DOHH2 (cell line): ENCODE measurements around the gene RINT1.

Experiments
- H3F3A ChIP-seq: fragments of 200-600 bp; sonication (generic), shearing (Covaris generic); 2 replicates; pipeline ENCODE4 v1.6.0; 2016; ENCODE audit warnings: antibody characterized with exemption, mild to moderate bottlenecking; ENCODE audit not compliant: control insufficient read depth, insufficient read depth
- H3K27ac ChIP-seq: fragments of 200-600 bp; sonication (generic); 2 replicates; pipeline ENCODE4 v1.5.1; 2014; ENCODE audit warnings: low read depth, mild to moderate bottlenecking, low read length, moderate library complexity
- H3K27me3 ChIP-seq: fragments of 200-600 bp; sonication (generic); 2 replicates; pipeline ENCODE4 v1.6.1; 2014; ENCODE audit warnings: mild to moderate bottlenecking, low read length, mixed read lengths; ENCODE audit not compliant: control insufficient read depth
- H3K36me3 ChIP-seq: fragments of 200-600 bp; sonication (generic); 2 replicates; pipeline ENCODE4 v1.6.1; 2014; ENCODE audit warnings: mild to moderate bottlenecking, low read length, moderate library complexity, mixed read lengths; ENCODE audit not compliant: control insufficient read depth
- H3K4me1 ChIP-seq: fragments of 200-600 bp; sonication (generic); 2 replicates; pipeline ENCODE4 v1.6.1; 2014; ENCODE audit warnings: mild to moderate bottlenecking, low read length, mixed read lengths; ENCODE audit not compliant: control insufficient read depth
- H3K4me2 ChIP-seq: fragments of 200-600 bp; sonication (generic); 2 replicates; pipeline ENCODE4 v1.6.0; 2014; ENCODE audit warnings: mild to moderate bottlenecking, low read length, moderate library complexity
- H3K4me3 ChIP-seq: fragments of 200-600 bp; sonication (generic); 2 replicates; pipeline ENCODE4 v1.5.1; 2014; ENCODE audit warnings: mild to moderate bottlenecking, low read length, mixed read lengths
- H3K79me2 ChIP-seq: fragments of 200-600 bp; sonication (generic); 2 replicates; pipeline ENCODE4 v1.6.1; 2014; ENCODE audit warnings: mild to moderate bottlenecking, low read length, mixed read lengths; ENCODE audit not compliant: control insufficient read depth
- H3K9me2 ChIP-seq: fragments of 200-600 bp; sonication (generic); replicated peaks from 2 replicates; pipeline ENCODE4 v1.6.1; 2014; ENCODE audit warnings: mild to moderate bottlenecking, low read length, mixed read lengths; ENCODE audit not compliant: control insufficient read depth
- H3K9me3 ChIP-seq: fragments of 200-600 bp; sonication (generic); 2 replicates; pipeline ENCODE4 v1.6.1; 2014; ENCODE audit warnings: antibody characterized with exemption, low read length, mixed read lengths; ENCODE audit not compliant: control insufficient read depth, insufficient read depth
- H4K20me1 ChIP-seq: fragments of 200-600 bp; sonication (generic); 2 replicates; pipeline ENCODE4 v1.6.0; 2014; ENCODE audit warnings: low read depth, mild to moderate bottlenecking, antibody characterized with exemption, low read length, moderate library complexity; ENCODE audit not compliant: control insufficient read depth, insufficient read depth
- EZH2phosphoT487 ChIP-seq: fragments of 200-600 bp; sonication (generic); IDR thresholded peaks from 2 replicates; pipeline ENCODE4 v1.6.1; 2017; ENCODE audit warnings: borderline replicate concordance, mild to moderate bottlenecking, antibody characterized with exemption, low read length, moderate library complexity, mixed read lengths
- TF ChIP-seq, protein P1 (sequence below): fragments of 200-600 bp; sonication (generic); IDR thresholded peaks from one replicate; pipeline ENCODE4 v1.5.1; 2014; ENCODE audit warnings: antibody characterized with exemption, mild to moderate bottlenecking, low read depth, low read length; ENCODE audit not compliant: poor library complexity, severe bottlenecking

The RINT1 gene

DNA sequence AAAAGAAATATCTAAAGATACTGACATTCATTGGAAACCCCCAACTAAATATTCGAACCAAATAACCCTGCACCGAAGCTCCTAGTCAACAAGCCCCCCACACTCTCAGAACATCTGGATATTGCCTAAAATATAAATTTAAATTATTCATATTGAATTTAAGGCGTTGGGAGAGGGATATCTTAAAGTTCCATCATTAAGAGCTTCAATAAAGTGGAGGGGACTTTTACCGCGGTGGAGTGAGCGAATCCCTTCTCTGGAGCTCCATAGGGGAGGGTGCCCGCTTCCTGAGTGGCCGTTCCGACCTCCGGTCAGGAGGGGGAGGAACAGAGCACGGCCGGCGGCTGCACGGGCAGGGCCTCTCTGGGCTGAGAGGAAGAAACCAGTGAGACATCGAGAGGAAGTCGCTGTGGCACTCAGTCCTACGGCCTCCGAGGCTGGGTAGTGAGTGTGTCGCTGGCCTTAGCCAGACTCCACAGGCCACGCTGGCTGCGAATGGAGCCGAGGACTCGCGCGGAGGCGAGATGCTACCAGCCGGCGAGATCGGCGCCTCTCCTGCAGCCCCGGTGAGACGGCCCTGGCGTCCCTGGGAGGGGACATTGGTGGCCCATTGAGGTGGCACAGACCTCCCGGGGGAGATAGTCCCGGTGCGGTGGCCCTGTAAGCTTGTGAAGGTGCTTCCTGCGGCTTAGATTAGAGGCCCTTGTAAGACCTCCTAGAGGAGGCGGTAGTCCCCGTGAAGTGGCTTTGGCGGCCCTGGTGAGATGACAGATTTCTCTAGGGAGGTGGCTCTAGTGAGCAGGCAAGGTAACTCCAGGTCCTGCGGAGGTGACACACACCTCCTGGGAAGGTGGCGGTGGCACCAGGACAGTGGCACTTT, at the start of gene RINT1:
Gene RINT1 (plus strand): TSS at position 410 of the 880 bp plus-strand sequence. CDS start 115 bp downstream, at position 525.
- H3K27ac ChIP-seq: peak within 1 kb of the TSS; percentile 76
- no peaks in the 10 kb centered on the region for H3K9me2 ChIP-seq

DNA sequence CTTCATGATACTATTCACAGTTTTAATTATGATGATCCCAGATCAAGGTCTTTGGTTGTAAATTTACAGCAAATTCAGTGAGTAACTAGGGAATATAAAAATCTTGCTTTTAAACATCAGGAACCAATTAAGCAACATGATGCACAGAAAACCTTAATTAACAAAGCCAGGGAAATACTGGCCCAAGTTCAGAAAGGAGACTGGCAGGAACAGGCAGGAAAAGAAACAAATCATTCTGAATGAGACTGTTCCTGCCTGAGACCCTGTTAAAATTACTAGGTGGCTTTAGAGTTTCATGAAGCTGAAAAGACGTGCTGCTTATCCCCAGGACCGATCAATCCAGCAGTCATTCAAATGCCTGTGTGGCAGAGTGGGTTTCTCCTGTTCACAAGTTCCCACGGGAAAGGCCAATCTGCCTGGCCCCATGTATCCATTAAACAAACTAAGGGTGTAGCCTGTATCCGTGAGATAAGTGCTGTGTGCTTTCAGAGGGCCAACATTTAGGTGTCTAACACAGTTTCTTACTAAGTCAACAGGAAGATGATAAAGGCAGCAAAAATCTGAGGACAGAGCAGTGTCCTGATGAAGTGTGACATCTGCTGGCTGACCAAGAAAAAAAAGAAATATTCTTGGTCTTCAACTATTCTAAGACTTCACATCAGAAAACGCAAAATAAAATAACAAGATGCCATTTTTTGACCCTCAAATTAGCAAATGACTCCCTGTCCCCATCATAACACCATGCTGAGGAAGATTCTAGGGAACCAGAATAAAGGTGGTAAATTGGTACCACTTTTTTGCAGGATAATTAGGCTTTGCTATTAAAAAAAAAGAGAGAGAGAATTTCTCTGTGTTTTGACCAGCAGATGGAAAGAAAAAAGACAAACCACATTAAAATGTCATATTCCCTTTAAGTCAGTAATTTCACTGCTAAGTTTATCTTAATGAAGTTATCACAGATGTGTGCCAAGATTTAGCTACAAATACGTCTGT, 44.1 kb upstream of the RINT1 start:
- H3K4me2 ChIP-seq: no peak overlapping the region

More for the DNA sequence above, at the start of gene RINT1:
- no peak for TF ChIP-seq EZH2phosphoT487
- TF ChIP-seq, protein P1, sequence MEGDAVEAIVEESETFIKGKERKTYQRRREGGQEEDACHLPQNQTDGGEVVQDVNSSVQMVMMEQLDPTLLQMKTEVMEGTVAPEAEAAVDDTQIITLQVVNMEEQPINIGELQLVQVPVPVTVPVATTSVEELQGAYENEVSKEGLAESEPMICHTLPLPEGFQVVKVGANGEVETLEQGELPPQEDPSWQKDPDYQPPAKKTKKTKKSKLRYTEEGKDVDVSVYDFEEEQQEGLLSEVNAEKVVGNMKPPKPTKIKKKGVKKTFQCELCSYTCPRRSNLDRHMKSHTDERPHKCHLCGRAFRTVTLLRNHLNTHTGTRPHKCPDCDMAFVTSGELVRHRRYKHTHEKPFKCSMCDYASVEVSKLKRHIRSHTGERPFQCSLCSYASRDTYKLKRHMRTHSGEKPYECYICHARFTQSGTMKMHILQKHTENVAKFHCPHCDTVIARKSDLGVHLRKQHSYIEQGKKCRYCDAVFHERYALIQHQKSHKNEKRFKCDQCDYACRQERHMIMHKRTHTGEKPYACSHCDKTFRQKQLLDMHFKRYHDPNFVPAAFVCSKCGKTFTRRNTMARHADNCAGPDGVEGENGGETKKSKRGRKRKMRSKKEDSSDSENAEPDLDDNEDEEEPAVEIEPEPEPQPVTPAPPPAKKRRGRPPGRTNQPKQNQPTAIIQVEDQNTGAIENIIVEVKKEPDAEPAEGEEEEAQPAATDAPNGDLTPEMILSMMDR: peak; percentile 92
- peak within 1 kb of the TSS; percentile 99 for H3K4me3 ChIP-seq
- H3K4me2 ChIP-seq: peak within 1 kb of the TSS; percentile 93
- H3K27me3 ChIP-seq: no peaks in the 10 kb centered on the region
- H3K36me3 ChIP-seq: peaks cover 49% of the 10 kb centered on the region
- H4K20me1 ChIP-seq: peaks cover 6% of the 10 kb centered on the region; the same call in 1 of the 2 replicates
- peaks cover 48% of the 10 kb centered on the region for H3K79me2 ChIP-seq
- peaks cover 19% of the 10 kb centered on the region for H3K4me1 ChIP-seq
- H3K9me3 ChIP-seq: no peaks in the 10 kb centered on the region
- 0 out of 2 replicates have a peak, but pooled peaks cover 4% of the 10 kb centered on the region for H3F3A ChIP-seq

DNA sequence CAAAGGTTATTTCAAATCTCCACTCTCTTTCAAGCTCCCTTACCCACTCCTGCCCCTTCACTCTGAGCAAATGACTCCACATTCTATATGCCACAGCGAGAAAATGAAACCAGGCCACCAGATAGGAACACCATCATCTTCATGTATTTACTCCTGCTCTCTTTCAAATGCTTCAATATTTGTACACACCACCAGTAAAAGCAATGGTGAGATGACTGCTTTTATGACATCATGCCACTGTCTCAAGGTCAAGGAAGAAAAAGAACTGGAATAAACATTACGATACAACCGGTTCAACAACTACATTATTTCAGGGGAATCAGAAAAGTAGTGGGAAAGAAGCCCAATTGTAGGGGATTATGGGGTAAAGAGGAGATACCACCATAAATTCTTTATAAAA, 42.6 kb upstream of the RINT1 start:
- TF ChIP-seq, protein P1: no peak
- no peak for TF ChIP-seq EZH2phosphoT487
- Histone ChIP-seq H4K20me1 (peaks cover 3% of the 10 kb centered on the region), H3K36me3 (peaks cover 63% of the 10 kb centered on the region), H3K79me2 (peaks cover 6% of the 10 kb centered on the region; the same call in 1 of the 2 replicates), H3K4me1 (no peaks in the 10 kb centered on the region), H3K27me3 (no peaks in the 10 kb centered on the region), H3K4me2 (no peak overlapping the region), H3K9me2 (no peaks in the 10 kb centered on the region), H3K9me3 (no peaks in the 10 kb centered on the region), H3K27ac (no peak overlapping the region), H3F3A (peaks cover 12% of the 10 kb centered on the region; the same call in 1 of the 2 replicates), H3K4me3 (no peak overlapping the region)

More for the DNA sequence above, 44.1 kb upstream of the RINT1 start:
- Histone ChIP-seq H3K4me1 (no peaks in the 10 kb centered on the region), H3K9me2 (no peaks in the 10 kb centered on the region), H3K36me3 (peaks cover 58% of the 10 kb centered on the region), H3K27ac (no peak overlapping the region), H3K9me3 (no peaks in the 10 kb centered on the region), H4K20me1 (peaks cover 3% of the 10 kb centered on the region; the same call in 1 of the 2 replicates), H3K79me2 (peaks cover 6% of the 10 kb centered on the region; the same call in 1 of the 2 replicates), H3K4me3 (no peak overlapping the region), H3F3A (peaks cover 12% of the 10 kb centered on the region; the same call in 1 of the 2 replicates), H3K27me3 (no peaks in the 10 kb centered on the region)
- no peak for TF ChIP-seq EZH2phosphoT487
- TF ChIP-seq, protein P1: peak; percentile 49
